ENCODE results near the gene TALDO1. TPM values are rescaled to one million over a fixed set of nuclear protein-coding genes. Genes with fewer than 3 reads are reported as not detected.

Gene TALDO1
- total and polyA plus RNA-seq, 10 of the 15 experiments (the other 5 are each of a cell fraction or from before 2014, with no cell fraction given), result 121 to 302 (median 182) TPM

DNA sequence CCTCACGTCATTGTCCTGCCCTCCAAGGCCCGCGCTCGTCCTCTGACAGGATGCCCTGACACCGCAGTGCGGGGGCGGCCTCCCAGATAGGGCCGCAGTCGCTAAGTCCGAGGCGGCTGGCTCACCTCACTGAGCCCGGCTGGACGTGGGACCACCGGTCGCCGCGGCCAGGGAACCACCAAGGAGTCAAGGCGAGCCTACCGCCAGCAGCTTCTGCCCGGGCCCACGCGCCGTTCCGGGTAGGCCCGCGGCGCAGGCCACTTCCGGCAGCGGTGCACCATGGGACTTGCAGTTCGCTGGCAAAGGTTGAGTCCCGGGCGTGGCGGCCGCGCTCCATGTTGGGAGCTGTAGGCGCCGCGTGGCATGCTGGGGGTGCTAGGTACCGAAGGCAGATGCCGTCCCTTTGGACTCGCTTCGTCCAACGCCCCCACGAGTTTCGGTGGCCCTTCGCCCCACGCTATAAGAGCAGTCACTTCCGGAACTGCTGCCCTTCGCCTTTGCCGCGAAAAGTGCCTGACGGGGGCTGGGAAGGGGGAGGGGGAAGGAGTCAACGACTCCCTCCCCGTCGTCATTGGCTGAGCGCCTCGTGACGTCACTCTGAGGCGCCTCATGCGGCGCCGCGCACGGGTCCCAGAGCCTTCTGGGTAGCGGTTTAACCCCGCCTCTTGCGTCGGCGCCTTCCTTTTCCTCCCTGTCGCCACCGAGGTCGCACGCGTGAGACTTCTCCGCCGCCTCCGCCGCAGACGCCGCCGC lies 62.2 kb downstream of the TALDO1 start, which contains the start of gene RPLP2 (continued):
- TF ChIP-seq CHD2 (IDR thresholded peaks at IDR 0.05; ENCODE audit: borderline replicate concordance, low read depth, low read length), result peak; percentile 96
- TF ChIP-seq SKIL (IDR thresholded peaks at IDR 0.05; ENCODE audit: low read depth, poor library complexity, severe bottlenecking), result no peak
- TF ChIP-seq, protein P1, sequence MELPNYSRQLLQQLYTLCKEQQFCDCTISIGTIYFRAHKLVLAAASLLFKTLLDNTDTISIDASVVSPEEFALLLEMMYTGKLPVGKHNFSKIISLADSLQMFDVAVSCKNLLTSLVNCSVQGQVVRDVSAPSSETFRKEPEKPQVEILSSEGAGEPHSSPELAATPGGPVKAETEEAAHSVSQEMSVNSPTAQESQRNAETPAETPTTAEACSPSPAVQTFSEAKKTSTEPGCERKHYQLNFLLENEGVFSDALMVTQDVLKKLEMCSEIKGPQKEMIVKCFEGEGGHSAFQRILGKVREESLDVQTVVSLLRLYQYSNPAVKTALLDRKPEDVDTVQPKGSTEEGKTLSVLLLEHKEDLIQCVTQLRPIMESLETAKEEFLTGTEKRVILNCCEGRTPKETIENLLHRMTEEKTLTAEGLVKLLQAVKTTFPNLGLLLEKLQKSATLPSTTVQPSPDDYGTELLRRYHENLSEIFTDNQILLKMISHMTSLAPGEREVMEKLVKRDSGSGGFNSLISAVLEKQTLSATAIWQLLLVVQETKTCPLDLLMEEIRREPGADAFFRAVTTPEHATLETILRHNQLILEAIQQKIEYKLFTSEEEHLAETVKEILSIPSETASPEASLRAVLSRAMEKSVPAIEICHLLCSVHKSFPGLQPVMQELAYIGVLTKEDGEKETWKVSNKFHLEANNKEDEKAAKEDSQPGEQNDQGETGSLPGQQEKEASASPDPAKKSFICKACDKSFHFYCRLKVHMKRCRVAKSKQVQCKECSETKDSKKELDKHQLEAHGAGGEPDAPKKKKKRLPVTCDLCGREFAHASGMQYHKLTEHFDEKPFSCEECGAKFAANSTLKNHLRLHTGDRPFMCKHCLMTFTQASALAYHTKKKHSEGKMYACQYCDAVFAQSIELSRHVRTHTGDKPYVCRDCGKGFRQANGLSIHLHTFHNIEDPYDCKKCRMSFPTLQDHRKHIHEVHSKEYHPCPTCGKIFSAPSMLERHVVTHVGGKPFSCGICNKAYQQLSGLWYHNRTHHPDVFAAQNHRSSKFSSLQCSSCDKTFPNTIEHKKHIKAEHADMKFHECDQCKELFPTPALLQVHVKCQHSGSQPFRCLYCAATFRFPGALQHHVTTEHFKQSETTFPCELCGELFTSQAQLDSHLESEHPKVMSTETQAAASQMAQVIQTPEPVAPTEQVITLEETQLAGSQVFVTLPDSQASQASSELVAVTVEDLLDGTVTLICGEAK (IDR thresholded peaks at IDR 0.05; ENCODE audit: borderline replicate concordance), result peak; percentile 93
- TF ChIP-seq IKZF1 (conservative IDR thresholded peaks at IDR 0.05), result peak; percentile 99
- no peak for TF ChIP-seq MYB (IDR thresholded peaks at IDR 0.05; ENCODE audit: borderline replicate concordance, low read depth, low read length)
- no peak for TF ChIP-seq STAT3 (IDR thresholded peaks at IDR 0.05; ENCODE audit: low read depth, low read length)
- TF ChIP-seq JUNB (IDR thresholded peaks at IDR 0.05), result no peak
- TF ChIP-seq HDAC2 (IDR thresholded peaks at IDR 0.05), result no peak
- no peak for TF ChIP-seq CEBPB (IDR thresholded peaks at IDR 0.05; ENCODE audit: borderline replicate concordance in 1 of 2, low read depth in 2 of 2, low read length in 2 of 2)
- peak; percentile 86 for TF ChIP-seq SIX5 (IDR thresholded peaks at IDR 0.05; ENCODE audit: low read depth, low read length, severe bottlenecking)
- peak; percentile 52; the same call in 1 of the 2 replicates for TF ChIP-seq LARP7 (IDR thresholded peaks at IDR 0.05)
- TF ChIP-seq, protein P2, sequence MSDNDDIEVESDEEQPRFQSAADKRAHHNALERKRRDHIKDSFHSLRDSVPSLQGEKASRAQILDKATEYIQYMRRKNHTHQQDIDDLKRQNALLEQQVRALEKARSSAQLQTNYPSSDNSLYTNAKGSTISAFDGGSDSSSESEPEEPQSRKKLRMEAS (IDR thresholded peaks at IDR 0.05; ENCODE audit: low read depth, low read length), result peak; percentile 85
- TF ChIP-seq CREB1 (IDR thresholded peaks at IDR 0.05; ENCODE audit: low read depth), result peak; percentile 99
- 0 out of 2 replicates have a peak, but pooled peaks have one; percentile 50 for TF ChIP-seq FOXK2 (IDR thresholded peaks at IDR 0.05)
- TF ChIP-seq ZNF384 (IDR thresholded peaks at IDR 0.05; ENCODE audit: borderline replicate concordance, low read depth, low read length), result no peak
- TF ChIP-seq SUPT20H (IDR thresholded peaks at IDR 0.05; ENCODE audit: borderline replicate concordance, control insufficient read depth, low read depth, low read length), result no peak
- TF ChIP-seq, protein P3, sequence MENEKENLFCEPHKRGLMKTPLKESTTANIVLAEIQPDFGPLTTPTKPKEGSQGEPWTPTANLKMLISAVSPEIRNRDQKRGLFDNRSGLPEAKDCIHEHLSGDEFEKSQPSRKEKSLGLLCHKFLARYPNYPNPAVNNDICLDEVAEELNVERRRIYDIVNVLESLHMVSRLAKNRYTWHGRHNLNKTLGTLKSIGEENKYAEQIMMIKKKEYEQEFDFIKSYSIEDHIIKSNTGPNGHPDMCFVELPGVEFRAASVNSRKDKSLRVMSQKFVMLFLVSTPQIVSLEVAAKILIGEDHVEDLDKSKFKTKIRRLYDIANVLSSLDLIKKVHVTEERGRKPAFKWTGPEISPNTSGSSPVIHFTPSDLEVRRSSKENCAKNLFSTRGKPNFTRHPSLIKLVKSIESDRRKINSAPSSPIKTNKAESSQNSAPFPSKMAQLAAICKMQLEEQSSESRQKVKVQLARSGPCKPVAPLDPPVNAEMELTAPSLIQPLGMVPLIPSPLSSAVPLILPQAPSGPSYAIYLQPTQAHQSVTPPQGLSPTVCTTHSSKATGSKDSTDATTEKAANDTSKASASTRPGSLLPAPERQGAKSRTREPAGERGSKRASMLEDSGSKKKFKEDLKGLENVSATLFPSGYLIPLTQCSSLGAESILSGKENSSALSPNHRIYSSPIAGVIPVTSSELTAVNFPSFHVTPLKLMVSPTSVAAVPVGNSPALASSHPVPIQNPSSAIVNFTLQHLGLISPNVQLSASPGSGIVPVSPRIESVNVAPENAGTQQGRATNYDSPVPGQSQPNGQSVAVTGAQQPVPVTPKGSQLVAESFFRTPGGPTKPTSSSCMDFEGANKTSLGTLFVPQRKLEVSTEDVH (IDR thresholded peaks at IDR 0.05; ENCODE audit: low read depth, partially characterized antibody), result peak; percentile 95
- peak; percentile 73 for TF ChIP-seq RUNX3 (IDR thresholded peaks at IDR 0.05; ENCODE audit: low read length)
- TF ChIP-seq KDM1A (IDR thresholded peaks at IDR 0.05; ENCODE audit: borderline replicate concordance), result no peak
- TF ChIP-seq POLR2A (IDR thresholded peaks at IDR 0.05; ENCODE audit: low read depth, low read length), result peak; percentile 89

Data from GM12878 (cell line).